GM21528 (cell line): ENCODE data around the gene LTA4H.

ENCODE experiments used
- ATAC-seq: cut with Tn5 transposase; IDR thresholded peaks from one replicate; pipeline ENCODE4 v1.9.1; 2021; ENCODE audit warnings: mild to moderate bottlenecking, moderate library complexity; ENCODE audit not compliant: unreplicated experiment, low FRiP score

Gene LTA4H

GRCh38 chr12:95966287-95966870, 69.0 kb downstream of the LTA4H start:
- no peak for ATAC-seq

GRCh38 chr12:95963096-95963495, 72.3 kb downstream of the LTA4H start:
- ATAC-seq, result no peak

- no peak for ATAC-seq
Observed at GRCh38 chr12:95962222-95962621, 73.2 kb downstream of the LTA4H start.

GRCh38 chr12:95960241-95960640, 75.1 kb downstream of the LTA4H start:
- ATAC-seq, result no peak

- ATAC-seq, result no peak
Observed at GRCh38 chr12:95959107-95959506, 76.3 kb downstream of the LTA4H start.

- no peak for ATAC-seq
Observed at GRCh38 chr12:95956557-95957145, 78.7 kb downstream of the LTA4H start.

GRCh38 chr12:95955549-95956159, 79.7 kb downstream of the LTA4H start:
- no peak for ATAC-seq

GRCh38 chr12:95953000-95953399, 82.4 kb downstream of the LTA4H start:
- no peak for ATAC-seq

GRCh38 chr12:95951515-95951914, 83.9 kb downstream of the LTA4H start:
- ATAC-seq, result no peak
